TTC549 (cell line): ENCODE measurements around the gene MAPT.
"Not testable (repeated sequence)": the region's sequence is repeated elsewhere in the genome, so short reads cannot be mapped to it uniquely, and the experiment has no call there.

Source experiments
- FAIRE-seq: peaks from 2 replicates; lab custom pipeline; 2012; peaks lifted over from hg19 to GRCh38; lab: Jason Lieb, UNC

Gene MAPT

DNA sequence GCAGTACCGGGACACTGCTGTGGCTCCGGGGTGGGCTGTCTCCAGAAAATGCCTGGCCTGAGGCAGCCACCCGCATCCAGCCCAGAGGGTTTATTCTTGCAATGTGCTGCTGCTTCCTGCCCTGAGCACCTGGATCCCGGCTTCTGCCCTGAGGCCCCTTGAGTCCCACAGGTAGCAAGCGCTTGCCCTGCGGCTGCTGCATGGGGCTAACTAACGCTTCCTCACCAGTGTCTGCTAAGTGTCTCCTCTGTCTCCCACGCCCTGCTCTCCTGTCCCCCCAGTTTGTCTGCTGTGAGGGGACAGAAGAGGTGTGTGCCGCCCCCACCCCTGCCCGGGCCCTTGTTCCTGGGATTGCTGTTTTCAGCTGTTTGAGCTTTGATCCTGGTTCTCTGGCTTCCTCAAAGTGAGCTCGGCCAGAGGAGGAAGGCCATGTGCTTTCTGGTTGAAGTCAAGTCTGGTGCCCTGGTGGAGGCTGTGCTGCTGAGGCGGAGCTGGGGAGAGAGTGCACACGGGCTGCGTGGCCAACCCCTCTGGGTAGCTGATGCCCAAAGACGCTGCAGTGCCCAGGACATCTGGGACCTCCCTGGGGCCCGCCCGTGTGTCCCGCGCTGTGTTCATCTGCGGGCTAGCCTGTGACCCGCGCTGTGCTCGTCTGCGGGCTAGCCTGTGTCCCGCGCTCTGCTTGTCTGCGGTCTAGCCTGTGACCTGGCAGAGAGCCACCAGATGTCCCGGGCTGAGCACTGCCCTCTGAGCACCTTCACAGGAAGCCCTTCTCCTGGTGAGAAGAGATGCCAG, 117.6 kb downstream of the MAPT start:
- no peak for FAIRE-seq

DNA sequence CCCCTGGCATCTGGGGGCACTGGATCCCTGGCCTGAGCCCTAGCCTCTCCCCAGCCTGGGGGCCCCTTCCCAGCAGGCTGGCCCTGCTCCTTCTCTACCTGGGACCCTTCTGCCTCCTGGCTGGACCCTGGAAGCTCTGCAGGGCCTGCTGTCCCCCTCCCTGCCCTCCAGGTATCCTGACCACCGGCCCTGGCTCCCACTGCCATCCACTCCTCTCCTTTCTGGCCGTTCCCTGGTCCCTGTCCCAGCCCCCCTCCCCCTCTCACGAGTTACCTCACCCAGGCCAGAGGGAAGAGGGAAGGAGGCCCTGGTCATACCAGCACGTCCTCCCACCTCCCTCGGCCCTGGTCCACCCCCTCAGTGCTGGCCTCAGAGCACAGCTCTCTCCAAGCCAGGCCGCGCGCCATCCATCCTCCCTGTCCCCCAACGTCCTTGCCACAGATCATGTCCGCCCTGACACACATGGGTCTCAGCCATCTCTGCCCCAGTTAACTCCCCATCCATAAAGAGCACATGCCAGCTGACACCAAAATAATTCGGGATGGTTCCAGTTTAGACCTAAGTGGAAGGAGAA, 118.2 kb downstream of the MAPT start:
- no peak for FAIRE-seq

GRCh38 chr17:46013127-46013501, 118.8 kb downstream of the MAPT start:
- no peak for FAIRE-seq

- FAIRE-seq = no peak
These were observed 119.3 kb downstream of the MAPT start for GRCh38 chr17:46013502-46014165.

DNA sequence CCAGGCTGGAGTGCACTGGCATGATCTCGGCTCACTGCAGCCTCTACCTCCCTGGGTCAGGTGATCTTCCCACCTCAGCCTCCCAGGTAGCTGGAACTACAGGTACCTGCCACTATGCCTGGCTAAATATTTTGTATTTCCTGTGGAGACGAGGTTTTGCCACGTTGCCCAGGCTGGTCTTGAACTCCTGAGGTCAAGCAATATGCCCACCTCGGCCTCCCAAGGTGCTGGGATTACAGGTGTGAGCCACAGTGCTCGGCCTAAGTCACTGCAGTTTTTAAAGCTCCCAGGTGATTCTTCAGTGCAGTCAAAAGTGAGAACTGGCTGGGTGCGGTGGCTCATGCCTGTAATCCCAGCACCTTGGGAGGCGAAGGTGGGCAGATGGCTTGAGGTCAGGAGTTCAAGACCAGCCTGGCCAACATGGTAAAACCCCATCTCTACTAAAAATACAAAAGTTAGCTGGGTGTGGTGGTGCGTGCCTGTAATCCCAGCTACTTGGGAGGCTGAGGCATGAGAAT, 125.1 kb downstream of the MAPT start:
- FAIRE-seq = not testable (repeated sequence)

GRCh38 chr17:46020023-46020761, 125.8 kb downstream of the MAPT start:
- no peak for FAIRE-seq

DNA sequence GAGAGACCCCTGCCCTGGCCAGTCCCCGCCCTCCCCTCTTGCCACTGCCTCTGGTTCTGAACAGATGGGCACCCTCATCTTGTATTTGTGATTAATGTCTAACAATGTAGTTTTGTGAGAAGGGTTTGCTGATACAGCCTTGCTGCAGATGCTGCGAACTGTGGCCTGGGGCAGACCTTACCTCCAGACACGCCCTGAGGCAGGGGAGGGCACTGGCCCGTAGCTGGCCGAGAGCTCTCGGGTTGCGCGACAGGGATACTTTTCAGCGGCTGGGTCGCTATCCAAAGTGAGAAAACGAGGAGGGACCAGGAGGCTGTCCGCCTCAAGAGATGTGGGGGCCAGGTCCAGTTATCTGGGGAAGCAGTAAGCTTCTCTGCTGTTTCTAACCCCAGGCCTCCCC, 126.6 kb downstream of the MAPT start:
- FAIRE-seq = no peak

DNA sequence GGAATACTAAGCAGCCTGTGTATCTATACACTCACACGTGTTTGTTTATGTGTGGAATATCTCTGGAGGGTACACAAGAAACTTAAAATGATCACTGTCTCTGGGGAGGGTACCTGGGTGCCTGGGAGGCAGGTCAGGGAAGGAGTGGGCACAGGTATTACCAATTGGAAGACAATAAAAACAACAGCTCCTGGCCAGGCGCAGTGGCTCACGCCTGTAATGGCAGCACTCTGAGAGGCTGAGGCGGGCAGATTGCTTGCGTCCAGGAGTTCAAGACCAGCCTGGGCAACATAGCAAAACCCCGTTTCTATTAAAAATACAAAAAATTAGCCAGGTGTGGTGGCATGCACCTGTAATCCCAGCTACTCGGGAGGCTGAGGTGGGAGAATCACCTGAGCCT, 129.0 kb downstream of the MAPT start:
- FAIRE-seq = not testable (repeated sequence)

- FAIRE-seq = no peak
These were observed 129.5 kb downstream of the MAPT start for GRCh38 chr17:46023783-46024388.

DNA sequence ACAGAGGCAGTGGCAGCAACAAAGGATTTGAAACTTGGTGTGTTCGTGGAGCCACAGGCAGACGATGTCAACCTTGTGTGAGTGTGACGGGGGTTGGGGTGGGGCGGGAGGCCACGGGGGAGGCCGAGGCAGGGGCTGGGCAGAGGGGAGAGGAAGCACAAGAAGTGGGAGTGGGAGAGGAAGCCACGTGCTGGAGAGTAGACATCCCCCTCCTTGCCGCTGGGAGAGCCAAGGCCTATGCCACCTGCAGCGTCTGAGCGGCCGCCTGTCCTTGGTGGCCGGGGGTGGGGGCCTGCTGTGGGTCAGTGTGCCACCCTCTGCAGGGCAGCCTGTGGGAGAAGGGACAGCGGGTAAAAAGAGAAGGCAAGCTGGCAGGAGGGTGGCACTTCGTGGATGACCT, 130.2 kb downstream of the MAPT start:
- FAIRE-seq = no peak

- FAIRE-seq = no peak
These were observed 130.7 kb downstream of the MAPT start for GRCh38 chr17:46025060-46025459.

- no peak for FAIRE-seq
These were observed 131.3 kb downstream of the MAPT start for GRCh38 chr17:46025510-46026165.

GRCh38 chr17:46026166-46027047, 132.1 kb downstream of the MAPT start:
- no peak for FAIRE-seq

DNA sequence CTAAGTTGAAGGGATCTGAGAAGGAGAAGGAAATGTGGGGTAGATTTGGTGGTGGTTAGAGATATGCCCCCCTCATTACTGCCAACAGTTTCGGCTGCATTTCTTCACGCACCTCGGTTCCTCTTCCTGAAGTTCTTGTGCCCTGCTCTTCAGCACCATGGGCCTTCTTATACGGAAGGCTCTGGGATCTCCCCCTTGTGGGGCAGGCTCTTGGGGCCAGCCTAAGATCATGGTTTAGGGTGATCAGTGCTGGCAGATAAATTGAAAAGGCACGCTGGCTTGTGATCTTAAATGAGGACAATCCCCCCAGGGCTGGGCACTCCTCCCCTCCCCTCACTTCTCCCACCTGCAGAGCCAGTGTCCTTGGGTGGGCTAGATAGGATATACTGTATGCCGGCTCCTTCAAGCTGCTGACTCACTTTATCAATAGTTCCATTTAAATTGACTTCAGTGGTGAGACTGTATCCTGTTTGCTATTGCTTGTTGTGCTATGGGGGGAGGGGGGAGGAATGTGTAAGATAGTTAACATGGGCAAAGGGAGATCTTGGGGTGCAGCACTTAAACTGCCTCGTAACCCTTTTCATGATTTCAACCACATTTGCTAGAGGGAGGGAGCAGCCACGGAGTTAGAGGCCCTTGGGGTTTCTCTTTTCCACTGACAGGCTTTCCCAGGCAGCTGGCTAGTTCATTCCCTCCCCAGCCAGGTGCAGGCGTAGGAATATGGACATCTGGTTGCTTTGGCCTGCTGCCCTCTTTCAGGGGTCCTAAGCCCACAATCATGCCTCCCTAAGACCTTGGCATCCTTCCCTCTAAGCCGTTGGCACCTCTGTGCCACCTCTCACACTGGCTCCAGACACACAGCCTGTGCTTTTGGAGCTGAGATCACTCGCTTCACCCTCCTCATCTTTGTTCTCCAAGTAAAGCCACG, 133.0 kb downstream of the MAPT start:
- no peak for FAIRE-seq

DNA sequence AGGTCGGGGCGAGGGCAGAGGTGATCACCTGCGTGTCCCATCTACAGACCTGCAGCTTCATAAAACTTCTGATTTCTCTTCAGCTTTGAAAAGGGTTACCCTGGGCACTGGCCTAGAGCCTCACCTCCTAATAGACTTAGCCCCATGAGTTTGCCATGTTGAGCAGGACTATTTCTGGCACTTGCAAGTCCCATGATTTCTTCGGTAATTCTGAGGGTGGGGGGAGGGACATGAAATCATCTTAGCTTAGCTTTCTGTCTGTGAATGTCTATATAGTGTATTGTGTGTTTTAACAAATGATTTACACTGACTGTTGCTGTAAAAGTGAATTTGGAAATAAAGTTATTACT, 133.6 kb downstream of the MAPT start:
- FAIRE-seq = no peak

- FAIRE-seq = no peak
These were observed 134.0 kb downstream of the MAPT start for GRCh38 chr17:46028374-46028773.

GRCh38 chr17:46028981-46029565, 134.7 kb downstream of the MAPT start:
- no peak for FAIRE-seq

DNA sequence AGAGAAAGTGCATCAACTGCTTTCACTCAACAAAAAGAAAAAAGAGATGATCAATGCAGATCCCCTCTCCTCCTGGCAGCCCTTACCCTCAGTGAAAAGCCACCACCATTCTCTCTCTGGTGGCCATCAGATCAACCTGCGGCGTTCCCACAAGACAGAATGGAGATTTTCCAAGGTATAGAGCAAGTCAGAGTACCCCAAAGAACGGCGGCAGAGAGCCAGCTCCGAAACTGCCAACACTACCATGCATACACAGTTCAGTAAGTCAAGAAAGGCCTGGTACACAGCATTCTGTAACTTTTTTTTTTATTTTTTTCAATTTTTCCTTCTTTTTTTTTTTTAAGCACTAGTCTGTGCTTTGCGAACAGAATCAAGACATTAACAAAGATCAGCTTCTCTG, 135.3 kb downstream of the MAPT start:
- no peak for FAIRE-seq

DNA sequence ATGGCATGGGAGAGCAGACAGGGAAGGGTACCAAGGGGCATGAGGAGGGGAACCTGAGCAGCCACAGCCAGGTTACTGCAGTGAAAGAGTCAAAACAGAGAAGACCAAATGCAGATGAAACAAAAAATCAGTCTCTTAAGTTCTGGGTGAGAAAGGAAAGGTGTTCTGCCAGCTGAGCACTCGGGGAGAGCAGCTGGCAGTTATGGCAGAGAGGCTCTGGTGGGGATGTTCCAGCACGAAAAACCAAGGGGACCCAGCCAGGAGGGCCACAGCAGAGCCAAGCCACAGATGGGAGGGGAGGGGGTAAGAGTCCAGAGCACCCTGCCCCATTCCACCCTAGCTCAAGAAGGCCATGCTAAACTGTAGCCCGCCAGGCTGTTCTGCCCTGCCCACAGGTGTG, 136.4 kb downstream of the MAPT start:
- FAIRE-seq = no peak
